Measurements from ENCODE around the gene EXOC6B. TPM values are rescaled to one million over a fixed set of nuclear protein-coding genes. Genes with fewer than 3 reads are reported as not detected.

The EXOC6B gene
- total and polyA plus RNA-seq, 10 of the 15 experiments (the other 5 are each of a cell fraction or from before 2014, with no cell fraction given): 0.23 to 2.2 (median 1.2) TPM

GRCh38 chr2:72134997-72135800 is 690.6 kb downstream of the EXOC6B start (continued):
- TF ChIP-seq, protein P1, sequence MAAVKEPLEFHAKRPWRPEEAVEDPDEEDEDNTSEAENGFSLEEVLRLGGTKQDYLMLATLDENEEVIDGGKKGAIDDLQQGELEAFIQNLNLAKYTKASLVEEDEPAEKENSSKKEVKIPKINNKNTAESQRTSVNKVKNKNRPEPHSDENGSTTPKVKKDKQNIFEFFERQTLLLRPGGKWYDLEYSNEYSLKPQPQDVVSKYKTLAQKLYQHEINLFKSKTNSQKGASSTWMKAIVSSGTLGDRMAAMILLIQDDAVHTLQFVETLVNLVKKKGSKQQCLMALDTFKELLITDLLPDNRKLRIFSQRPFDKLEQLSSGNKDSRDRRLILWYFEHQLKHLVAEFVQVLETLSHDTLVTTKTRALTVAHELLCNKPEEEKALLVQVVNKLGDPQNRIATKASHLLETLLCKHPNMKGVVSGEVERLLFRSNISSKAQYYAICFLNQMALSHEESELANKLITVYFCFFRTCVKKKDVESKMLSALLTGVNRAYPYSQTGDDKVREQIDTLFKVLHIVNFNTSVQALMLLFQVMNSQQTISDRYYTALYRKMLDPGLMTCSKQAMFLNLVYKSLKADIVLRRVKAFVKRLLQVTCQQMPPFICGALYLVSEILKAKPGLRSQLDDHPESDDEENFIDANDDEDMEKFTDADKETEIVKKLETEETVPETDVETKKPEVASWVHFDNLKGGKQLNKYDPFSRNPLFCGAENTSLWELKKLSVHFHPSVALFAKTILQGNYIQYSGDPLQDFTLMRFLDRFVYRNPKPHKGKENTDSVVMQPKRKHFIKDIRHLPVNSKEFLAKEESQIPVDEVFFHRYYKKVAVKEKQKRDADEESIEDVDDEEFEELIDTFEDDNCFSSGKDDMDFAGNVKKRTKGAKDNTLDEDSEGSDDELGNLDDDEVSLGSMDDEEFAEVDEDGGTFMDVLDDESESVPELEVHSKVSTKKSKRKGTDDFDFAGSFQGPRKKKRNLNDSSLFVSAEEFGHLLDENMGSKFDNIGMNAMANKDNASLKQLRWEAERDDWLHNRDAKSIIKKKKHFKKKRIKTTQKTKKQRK (IDR thresholded peaks at IDR 0.05; ENCODE audit: low read depth, low read length): no peak
- TF ChIP-seq SRF (IDR thresholded peaks at IDR 0.05; ENCODE audit: low read depth in 2 of 2, low read length in 2 of 2) (no peak), MYB (IDR thresholded peaks at IDR 0.05; ENCODE audit: borderline replicate concordance, low read depth, low read length) (no peak), FOXK2 (IDR thresholded peaks at IDR 0.05) (no peak)
- TF ChIP-seq, protein P2, sequence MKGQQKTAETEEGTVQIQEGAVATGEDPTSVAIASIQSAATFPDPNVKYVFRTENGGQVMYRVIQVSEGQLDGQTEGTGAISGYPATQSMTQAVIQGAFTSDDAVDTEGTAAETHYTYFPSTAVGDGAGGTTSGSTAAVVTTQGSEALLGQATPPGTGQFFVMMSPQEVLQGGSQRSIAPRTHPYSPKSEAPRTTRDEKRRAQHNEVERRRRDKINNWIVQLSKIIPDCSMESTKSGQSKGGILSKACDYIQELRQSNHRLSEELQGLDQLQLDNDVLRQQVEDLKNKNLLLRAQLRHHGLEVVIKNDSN (IDR thresholded peaks at IDR 0.05; ENCODE audit: borderline replicate concordance, extremely low read length, insufficient read depth, low read depth, low read length): no peak

DNA sequence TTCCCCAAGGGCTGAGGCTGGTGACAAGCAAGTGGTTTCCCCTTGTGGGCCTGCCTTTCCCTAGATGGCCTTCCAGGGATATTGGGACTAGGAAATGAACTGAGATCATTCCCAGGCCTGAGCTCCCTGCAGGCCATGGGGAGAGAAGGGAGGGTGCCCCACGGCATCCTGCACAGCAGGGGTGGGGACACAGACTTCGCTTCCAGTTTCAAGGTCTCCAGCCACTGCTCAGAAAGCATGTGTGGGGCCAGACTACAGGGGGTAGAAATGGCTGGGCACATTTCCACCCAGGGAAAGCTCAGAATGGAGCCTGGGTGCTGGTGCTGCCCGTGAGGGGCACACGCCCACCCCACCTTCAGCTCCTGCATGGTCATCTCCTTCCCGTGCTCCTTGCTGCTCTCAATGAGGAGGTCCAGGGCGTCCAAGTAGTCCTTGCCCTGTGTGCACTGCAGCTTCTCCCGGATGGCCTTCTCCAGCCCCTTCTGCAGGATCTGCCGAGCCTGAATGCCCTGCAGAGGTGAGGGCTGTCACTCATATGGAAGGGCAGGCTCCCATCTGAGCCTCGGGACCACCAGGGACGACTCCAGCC is 691.3 kb downstream of the EXOC6B start:
- SMC1A ChIA-PET (ENCODE audit: uncharacterized antibody, unreplicated experiment): no interaction called here
- RAD21 ChIA-PET (ENCODE audit: unreplicated experiment): no interaction called here
- Histone ChIP-seq H4K20me1 (ENCODE audit: control insufficient read depth, insufficient read depth) (no peaks in the 10 kb centered on the region), H3K9ac (ENCODE audit: control insufficient read depth, insufficient read depth, low read length) (no peak overlapping the region), H3K4me1 (ENCODE audit: control insufficient read depth, insufficient read depth, low read length) (no peaks in the 10 kb centered on the region), H3K36me3 (ENCODE audit: control insufficient read depth in 2 of 2, insufficient read depth in 2 of 2, low read length in 1 of 2) (no peaks in the 10 kb centered on the region), H2AFZ (ENCODE audit: control insufficient read depth, low read depth, low read length) (no peak overlapping the region), H3K4me3 (no peak overlapping the region), H3K9me3 (replicated peaks; ENCODE audit: control insufficient read depth, insufficient read depth, low read length) (no peaks in the 10 kb centered on the region), H3K27me3 (replicated peaks in 1 of 2; ENCODE audit: control insufficient read depth in 2 of 2, insufficient read depth in 2 of 2, low read length in 1 of 2) (no peaks in the 10 kb centered on the region; a peak in 1 of 4 replicates), H3K4me2 (ENCODE audit: control insufficient read depth, insufficient read depth) (no peak overlapping the region), H3K79me2 (ENCODE audit: control insufficient read depth, insufficient read depth, low read length) (no peaks in the 10 kb centered on the region), H3K27ac (ENCODE audit: control insufficient read depth, insufficient read depth) (no peak overlapping the region)
- intact Hi-C loops (cut with micrococcal nuclease; ENCODE audit: unreplicated experiment): no loop called here
- WGBS (ENCODE audit: insufficient coverage, insufficient replicate concordance, low lambda C conversion rate, missing lambda C conversion rate): 17% methylated on average over 10 of the region's 10 CpGs
- TF ChIP-seq POLR2A (IDR thresholded peaks at IDR 0.05; ENCODE audit: low read depth, low read length) (no peak), MTA2 (IDR thresholded peaks at IDR 0.05; ENCODE audit: low read depth) (no peak), ASH2L (IDR thresholded peaks at IDR 0.05; ENCODE audit: borderline replicate concordance, low read depth) (no peak)
- in situ Hi-C loops (cut with MboI): loop anchor here (25.0 kb wide), 1 partner anchor 847 kb away; no protein-coding TSS in a partner anchor
- CTCF ChIA-PET: no interaction called here
- ATAC-seq: no peak
- FAIRE-seq: no peak
- no TSS peak for BruUV-seq (replicated peaks)
- DNase-seq (ENCODE audit: low read depth, low spot score): no peak
- POLR2A ChIA-PET: no interaction called here

Measured in GM12878 (cell line).